Activated CD8-positive, alpha-beta memory T cell treated with anti-CD3 and anti-CD28 coated beads, Interleukin-2, amount 50 U/mL, for 48 hours (primary cell): ENCODE measurements around the gene GNB1.
A peak's percentile ranks its signal among the peaks of the same experiment; 100 is the strongest.

ENCODE experiments used
- DNase-seq: peaks from one replicate; pipeline ENCODE4 v3.0.0-alpha.2; 2020

The GNB1 gene

DNA sequence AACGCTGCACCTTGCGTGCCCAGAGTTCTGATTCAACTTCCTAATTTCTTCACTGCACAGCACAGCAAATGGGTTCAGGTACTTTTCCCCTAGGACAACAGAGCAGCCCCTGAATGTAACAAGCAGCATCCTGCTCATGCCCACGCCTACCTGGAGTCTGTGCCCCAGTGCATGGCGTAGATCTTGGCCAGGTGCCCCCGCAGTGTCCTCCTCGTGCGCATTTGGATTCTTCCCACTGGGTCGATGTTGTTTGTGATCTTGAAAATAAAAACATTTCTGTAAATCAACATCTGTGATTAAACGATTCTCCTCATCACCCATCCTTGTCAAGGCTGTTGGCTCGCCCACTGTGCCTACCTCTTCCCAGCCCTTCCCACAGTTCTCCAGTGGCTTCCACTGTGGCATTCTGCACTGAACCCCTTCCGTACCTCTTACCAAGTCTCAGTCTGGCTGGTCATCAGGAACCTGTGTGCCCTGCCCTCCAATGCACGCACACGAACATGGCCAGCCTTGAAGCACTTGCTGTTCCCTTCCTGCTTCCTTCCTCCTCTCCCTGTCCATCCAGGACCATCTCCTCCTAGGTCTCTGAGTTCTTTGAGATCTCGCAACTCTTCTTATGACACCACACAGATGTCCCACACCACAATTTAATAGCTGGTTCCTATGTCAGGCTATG is 75.1 kb downstream of the GNB1 start:
- DNase-seq = no peak

DNA sequence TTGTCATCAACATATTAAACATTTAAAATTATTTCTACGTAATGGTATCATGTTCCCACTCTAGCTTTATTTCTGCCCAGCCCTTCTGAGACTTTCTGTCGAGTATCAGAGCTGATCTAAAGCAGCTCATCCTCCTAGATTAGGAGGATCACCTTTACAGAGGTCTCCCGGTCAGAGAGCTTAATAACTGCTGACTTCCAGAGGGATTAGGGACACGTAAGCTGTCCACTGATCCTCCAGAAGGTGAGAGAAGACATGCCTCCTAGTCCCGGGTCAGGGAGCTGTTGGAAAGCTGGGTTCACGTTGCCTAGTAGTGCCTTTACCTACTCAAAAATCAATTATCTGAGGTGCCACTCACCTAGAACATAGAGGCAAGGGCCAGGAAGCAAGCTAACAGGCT is 81.4 kb downstream of the GNB1 start:
- DNase-seq = no peak

DNA sequence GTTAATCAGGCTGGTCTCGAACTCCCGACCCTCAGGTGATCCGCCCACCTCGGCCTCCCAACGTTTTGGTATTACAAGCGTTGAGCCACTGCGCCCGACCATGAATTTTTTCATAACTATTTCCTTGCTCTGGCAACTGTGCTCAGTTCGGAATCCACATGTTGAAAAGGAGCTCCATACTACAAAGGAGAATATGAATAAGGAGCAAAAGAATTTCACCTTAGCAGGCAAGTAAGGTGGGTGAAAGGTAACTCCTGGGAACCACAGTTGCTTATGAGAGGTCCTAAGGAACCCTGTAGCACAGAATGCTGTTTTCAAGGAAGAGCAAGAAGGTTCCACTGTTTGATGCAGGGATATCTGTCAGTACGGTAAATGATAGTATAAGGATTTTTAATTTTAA is 82.7 kb downstream of the GNB1 start:
- no peak for DNase-seq

DNA sequence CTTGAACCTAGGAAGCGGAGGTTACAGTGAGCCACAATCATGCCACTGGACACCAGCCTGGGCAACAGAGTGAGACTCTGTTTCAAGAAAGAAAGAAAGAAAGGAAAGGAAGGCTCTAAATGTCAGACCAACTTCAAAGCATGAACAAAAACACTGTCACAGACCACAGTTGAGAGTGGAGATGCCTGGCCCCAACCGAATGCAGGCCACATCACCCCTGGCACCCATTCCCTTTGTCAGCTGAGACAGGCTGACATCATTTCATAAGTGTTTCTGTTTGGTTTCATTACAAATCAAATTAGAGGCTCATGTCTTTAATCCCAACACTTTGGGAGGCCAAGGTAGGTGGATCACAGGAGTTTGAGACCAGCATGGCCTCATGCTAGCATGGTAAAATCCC is 84.0 kb downstream of the GNB1 start:
- DNase-seq = no peak

DNA sequence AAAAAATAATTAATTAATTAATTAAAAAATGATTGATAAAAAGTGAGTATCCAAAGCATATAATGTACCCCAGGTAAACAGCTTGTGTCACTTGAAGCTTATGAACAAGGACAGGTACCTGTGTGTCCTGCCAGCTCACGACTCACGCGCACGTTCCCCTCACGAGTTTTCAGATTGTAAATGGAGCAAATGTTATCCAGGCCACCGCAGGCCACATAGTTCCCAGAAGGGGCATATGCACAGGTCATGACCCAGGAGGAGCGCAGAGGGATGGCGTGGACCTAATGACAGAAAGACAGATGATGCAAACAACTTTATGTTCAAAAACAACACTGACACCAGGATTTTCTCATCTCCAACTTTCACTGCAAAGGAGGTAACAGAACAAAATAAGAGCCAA is 86.6 kb downstream of the GNB1 start:
- DNase-seq = no peak

DNA sequence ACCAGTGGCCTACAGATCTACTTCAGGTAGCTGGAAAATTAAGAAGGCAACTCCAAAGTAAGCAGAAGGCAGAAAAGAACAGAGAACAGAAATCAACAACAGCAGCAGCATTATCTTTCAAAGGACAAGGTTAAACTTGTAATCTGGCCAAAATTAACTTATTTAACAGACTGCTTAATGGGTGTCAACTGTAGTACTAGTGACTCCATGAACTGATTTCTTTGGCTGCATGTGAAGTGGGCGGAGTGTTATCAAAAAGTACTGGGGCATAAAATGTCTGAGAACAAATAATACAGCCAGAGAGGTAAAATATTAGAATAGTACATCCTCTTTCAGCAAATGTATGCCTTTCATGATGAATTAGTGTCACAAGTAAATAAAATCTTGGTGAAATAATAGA is 88.0 kb downstream of the GNB1 start:
- DNase-seq = no peak

DNA sequence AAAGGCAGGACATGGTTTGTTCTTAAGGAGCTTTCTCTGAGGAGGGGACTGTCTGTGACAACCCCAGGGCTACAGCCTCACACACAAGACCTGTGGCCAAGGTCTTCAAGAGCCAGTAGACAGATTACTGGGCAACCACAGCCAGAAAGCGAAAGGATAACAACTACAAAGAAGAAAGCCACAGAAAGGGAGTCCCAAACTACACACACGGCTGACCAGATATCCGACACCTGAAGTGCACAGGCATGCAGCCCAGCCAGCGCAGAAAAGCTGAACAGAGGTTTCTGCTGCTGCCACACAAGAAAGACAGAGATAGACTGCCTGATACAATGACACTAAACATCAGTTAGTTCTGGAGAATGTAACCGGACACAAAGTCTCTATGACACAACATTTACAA is 91.2 kb downstream of the GNB1 start:
- no peak for DNase-seq

DNA sequence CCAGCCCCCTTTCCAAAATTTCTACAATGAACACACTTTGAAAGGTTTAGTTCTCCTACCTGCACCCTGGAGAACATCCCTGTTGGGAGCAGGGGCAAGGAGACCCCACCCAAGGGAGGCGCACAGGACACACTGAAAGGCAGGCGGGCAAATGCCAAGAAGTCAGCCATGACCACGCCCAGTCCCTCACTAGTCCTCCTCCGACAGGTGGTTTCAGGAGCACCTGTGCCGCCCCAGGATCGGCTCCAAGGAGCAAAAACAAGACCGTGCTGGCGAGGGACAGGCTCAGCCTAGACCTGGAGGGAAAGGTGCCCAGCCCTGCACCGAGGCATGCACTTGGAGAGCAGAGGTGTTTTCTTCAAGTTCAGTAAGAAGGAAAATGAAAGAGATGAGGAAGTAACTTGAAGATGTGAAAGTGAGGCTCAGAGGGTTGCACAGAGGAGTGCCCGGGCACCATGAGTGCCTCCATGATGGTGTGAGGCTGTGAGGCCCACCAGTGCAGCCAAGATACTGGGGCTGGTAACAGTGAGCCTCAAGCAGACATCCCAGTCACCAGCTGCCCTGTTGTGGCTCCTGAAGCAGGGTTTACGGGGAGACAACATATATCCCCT is 93.1 kb downstream of the GNB1 start:
- no peak for DNase-seq

DNA sequence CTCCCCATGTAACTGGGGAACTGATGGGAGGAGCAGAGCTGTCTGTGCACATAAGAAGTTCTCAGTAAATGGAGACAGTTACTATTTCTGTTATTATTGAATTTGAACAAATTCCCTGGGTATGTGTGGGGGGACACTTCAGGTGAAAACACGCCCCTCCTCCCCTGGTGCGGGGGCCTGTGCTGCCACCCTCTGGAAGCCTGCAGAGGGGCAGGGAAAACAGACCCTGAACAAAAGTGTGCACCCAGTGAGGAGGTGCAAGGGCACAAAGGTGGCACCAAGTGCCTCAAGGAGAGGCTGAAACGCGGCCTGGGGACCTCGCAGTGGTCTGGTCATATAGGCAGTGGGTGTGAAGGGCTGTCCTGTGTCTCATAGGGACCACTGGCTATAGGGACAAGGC is 94.4 kb downstream of the GNB1 start:
- DNase-seq = no peak

DNA sequence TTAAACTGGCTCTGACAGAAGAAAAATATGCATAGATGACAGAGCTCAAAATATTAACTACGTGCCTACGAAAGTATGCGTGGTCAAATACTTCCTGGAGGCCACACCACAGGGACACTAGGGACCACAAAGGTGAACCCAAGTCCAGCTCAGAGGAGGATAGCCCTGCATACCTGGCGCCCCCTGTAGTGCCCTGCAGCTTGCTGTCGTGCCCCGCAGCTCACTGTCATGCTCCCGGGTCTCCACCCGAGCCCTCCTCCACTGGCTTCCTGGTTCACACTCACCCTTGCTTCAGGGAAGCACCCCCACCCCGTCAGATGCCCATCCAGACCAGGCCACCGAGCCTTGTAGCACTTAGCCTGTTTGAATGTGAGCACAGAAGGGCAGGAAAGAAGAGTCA is 95.9 kb downstream of the GNB1 start:
- no peak for DNase-seq

DNA sequence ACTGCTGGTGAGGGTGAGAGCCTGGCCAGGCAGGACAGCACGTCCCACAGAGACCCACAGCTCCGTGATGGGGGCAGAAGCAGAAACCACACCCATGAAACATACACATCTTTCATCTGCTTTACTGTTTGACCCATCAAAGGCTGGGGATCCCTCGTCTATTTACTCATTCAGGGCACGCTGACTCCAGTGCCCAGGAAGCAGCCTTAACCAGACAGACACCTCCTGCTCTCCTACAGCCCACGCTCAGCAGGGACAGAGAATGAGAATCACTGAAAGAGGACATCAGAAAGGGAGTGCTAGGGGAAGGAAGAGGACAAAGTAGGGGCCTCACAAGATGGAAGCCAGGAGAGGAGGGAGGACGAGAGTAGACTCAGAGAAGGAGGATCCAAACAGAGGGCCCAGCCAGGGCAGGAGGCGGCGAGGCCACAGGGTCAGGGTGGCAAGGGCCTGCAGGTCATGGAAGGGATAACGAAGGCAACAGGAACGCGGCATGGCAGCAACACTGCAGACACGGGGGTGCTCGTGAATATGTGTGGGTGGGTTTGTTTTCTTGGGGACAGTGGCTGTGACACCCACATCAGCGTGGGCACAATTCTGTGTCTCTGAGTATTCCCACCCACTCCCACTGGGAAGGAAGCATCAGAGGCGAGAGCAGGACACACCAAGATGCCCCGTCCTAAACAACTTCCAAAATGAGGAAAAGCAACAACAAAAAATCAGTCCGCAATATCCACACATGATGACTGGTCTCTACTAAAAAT is 97.2 kb downstream of the GNB1 start:
- DNase-seq = no peak

DNA sequence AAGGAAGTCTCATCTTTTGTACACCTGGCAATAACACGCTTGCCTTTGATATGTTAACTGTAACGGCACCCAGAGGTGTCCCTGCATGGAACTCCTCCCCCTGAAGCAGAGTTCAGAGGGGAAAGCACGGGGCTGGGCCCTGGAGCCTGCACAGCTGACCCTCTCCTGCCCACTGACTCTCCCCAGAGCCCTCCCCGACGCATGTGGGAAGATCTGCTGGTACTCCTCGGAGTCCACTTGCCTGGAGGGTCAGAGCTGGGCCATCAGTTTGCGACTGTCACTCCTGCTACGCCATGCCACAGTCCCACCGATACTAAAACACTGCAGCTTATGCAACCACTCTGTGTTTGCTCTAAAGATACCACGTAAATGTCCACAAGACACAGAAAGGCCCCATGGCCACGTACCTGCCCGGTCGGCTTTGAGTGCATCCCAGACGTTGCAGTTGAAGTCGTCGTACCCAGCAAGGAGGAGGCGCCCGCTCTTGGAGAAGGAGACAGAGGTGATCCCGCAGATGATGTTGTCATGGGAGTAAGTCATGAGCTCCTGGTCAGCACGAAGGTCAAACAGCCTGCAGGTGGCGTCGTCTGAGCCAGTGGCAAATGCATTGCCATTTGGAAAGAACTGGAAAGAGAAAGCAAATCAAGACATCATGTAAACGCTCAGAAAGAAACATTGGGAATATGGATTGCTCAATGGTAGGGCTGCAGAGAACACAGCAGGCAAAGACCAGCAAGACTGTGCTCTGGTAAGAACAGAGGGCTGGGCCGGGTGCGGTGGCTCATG is 102.0 kb downstream of the GNB1 start:
- DNase-seq = no peak

DNA sequence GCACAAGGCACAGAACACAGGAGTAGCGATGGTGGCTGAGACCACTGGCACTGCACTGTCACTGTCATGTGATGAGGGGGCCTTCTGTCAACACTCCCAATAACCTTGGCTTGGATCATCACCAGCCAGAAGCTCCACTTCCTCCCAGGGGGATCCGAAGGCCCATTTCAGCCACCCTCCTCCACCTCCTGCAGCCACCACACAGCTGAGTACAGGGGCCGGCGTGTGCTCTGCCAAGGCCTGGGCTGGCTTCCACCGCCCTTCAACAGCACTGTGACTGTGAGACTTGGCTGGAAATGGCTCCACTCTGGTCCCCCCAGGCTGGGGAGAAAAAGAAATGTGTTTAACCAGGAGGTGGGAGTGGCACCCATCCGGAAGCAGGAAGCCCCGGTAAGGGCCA is 102.8 kb downstream of the GNB1 start:
- no peak for DNase-seq

DNA sequence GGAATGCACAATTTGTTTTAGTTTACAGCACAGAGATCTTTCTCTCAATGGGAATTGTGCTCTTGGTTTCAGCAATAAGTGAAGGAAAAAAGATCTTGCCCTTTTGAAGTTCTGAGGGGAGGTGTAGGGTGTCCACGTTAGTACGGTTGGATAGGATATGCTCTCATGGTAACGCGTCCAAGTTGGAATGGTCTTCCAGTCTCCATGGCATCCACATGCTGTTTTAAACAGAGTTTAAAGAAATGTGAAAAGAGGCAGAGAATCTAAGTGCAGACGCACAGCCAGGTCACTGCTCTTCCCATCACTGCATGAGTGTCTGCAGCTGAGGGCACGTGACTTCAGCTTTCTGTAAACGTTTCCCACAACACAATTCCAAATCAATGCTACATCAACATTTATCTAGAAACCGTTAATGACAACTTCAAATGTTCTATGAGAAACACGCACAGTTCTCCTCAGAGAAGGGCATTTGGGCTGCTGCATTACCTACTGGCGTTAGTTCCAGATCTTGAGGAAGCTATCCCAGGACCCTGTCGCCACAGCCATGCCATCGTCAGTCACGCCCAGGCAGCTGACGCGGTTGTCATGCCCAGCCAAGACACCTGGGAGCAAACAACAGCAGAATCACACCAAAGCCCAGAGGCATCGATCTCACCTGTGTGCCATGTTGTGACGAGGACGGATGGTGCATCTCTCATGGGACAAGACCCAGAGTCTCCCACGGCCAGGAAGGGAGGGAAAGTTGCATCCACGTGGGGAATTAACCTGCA is 103.9 kb downstream of the GNB1 start:
- no peak for DNase-seq

DNA sequence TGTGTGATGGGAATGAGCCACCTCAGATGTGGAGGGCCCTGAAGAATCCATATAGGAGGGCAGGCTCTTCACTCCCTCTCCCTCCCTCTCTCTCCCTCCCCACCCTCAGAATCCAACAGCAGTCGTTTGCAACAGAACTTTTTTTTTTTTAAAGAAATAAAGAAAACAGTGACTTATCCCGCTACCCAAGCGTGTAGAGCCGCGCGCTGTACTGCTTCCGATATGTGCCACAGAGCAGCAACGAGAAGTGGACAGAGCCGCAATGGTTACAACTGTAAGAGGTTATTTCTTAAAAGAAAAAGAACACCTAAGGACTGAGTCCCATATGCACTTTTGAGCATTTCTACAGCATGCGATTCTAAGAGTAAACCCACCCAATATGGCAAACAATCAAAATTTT is 105.2 kb downstream of the GNB1 start:
- no peak for DNase-seq

DNA sequence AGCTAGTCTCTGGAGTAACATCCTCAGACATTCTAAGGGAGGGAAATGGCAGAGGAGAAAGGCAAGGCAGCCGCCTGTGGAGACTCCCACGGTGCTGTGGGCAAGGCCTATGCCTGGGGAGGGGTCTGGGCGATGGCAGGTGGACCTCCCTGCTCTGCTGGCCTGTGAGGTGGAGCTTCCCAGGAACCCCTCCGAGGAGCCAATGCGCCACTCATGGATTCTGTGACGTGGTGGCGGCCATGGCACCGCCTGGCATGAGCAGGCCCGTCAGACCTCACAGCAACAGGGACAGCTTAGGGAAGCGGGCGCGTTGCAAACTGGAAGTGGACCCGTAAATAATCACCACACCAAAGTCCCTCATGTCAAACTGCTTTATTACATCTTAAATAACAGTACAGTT is 106.0 kb downstream of the GNB1 start:
- no peak for DNase-seq

DNA sequence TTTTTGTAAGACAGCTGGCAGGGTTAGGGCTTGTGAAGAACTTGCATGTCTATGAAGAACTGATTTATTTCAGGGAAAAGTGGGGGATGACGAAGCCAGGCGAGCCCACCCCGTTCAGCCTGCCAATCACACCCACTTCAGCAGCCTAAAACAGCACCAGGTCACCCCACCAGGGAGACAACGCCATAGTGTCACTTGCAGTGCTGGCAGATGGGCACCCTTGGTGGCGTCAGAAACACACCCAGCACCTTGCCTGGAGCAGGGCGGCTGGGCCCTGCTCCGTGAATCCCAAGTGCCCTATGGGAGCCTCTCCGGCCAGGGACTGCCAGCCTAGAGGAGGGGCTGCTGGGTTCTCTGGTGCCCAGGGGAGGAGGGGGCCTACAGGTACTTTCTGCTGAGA is 107.6 kb downstream of the GNB1 start:
- DNase-seq = no peak

DNA sequence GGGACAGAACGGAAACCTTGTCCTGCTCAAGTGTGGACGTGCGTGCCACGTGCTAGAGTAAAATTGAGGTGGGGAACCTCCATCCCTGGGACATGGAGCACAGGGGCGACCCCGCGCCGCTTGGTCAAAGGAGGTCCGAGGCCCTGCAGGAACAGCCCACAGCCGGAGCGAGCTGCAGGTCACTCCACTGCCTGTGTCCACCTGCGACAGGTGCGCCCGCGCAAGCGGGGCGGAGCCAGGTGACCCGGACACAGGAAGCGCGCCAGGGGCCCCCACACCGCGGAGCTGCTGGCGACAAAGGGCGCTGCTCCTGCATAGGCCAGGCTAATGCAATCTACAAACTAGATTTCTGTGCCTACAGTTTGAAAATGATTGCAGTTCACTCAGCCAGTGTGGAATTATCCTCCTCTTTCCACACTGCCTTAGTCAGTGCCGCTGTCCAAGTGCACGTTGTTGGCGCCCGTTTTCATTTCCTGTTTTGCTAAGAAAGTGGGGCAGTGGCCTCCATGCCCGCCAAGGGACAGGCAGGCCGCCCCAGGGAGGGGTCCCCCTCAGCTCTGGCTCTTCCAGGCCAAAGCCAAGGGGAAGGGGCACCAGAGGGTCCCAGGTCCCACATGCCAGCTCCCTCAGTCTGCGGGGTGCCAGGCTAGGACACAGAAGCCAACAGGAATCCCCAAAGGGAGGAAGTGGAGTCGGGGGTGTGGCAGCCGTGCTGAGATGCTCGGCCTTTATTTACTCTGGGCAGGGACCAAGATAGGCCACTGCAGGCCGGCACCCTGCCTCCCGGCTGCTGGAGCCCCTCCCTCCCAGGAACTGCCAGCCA is 108.3 kb downstream of the GNB1 start:
- DNase-seq = peak; percentile 68

DNA sequence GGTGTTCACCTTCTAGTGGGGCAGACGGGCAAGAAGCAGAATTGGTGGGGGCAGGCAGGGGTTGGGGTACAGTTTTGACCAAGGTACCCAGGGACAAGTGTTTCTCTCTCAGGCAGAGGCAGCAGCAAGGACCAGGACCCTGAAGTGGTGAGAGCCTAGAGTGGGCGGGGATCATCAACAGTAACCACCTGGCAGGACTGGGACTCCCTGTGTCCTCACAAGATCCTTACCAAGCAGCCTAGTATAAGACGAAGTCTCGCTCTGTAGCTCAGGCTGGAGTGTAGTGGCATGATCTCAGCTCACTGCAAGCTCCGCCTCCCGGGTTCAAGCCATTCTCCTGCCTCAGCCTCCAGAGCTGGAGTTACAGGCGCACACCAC is 109.4 kb downstream of the GNB1 start:
- DNase-seq = no peak

DNA sequence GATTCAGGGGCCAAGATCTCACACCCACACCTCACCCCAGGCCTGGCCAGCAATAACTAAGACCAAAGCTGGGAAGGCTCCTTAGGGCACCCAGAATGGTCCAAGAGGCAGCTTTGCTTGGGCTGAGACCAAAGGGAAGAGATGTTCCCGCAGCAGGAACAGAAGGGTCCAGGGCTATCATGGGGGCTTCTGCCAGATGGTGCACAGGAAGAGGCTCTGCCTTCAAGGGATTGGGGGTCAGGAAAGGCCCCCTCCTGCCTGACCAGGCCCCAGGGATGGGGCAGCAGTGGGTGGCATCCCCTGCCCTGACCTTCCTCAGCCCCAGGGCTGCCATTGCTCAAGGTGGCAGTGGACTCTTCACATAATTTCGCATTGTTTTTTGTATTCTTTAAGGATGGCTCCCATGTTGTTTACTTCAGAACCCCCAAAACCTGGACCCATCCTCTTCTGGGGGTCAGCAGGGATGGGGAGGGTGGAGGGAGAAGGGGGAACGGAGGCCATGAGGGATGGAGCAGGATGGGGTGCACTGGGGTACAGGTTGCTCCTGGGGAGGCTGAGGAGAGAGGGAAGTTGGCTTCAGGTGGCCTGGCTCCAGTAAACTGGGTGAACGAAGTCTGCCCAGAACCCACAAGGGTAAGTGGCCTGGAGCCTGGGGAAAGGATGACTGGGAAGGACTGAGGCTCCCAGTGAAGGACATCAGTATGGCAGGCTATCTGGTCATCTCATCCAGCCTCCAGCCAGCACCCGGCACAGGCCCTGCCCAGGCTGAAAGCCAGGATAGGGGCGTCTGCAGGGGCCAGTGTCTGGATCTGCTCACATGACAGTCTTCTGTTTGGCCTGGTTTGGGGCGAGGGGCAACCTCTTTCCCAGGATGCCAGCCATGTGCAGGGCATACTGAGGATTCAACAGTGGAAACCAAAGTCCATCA is 110.0 kb downstream of the GNB1 start:
- no peak for DNase-seq
